ENCODE data around the gene MGAT2.

DNA sequence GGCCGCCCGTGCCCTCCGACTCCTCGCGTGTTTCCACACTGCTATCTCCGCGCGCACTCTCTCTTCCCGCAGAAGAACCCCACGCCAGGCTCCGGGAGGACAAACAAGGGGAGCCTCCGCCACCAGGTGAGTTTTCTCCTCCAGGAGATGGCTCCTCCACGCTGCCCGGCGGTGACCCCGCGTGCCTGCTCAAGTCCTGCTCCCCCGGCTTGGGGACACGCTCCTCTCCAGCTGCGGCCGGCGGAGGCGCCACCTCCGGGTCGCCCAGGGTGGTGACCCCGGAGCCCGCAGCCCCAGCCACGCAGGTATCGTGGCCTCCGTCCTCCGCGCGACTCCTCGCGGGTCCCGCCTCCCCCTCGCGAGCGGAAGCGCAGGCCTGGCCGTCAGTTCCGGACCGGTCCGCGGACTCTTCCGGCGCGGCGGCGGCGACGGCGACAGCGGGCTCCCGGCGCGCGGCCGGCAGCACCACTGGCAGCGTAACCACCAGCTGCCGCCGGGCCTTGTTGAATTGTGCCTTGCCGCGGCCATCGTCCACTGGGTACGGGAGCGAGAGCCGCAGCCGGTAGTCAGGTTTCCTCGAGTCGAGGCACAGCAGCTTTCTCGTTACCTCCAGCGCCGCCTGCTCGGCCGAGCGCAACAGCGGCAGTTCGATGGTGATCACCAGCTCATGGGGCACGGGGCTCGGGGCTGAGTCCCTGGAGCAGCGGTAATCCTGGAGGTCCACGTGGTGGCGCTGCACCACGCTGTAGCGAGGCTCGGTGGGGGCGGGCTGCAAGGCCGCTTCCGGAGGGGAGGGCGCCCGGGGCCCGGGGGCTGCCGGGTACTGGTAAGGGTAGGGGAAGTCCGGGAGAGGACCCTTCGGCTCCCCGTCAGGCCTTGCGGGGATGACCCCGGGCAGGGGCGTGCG, 13.3 kb downstream of the MGAT2 start:
- TF ChIP-seq LEF1 (IDR thresholded peaks at IDR 0.05) (no peak), JUN (IDR thresholded peaks at IDR 0.05; ENCODE audit: borderline replicate concordance, low read depth, low read length) (no peak), JUN (CRISPR knock-in tag; IDR thresholded peaks at IDR 0.05; ENCODE audit: borderline replicate concordance) (no peak; the same call in 1 of the 2 replicates), MEF2D (tag; conservative IDR thresholded peaks at IDR 0.05; ENCODE audit: low read depth) (no peak), STAT5B (CRISPR knock-in tag; IDR thresholded peaks at IDR 0.05) (no peak), SRSF1 (IDR thresholded peaks at IDR 0.05; ENCODE audit: low read depth, low read length) (no peak), POLR2AphosphoS5 (IDR thresholded peaks at IDR 0.05; ENCODE audit: control insufficient read depth, insufficient read depth, low read depth, low read length) (peak; percentile 31), SETDB1 (IDR thresholded peaks at IDR 0.05; ENCODE audit: low read length) (no peak), SIN3B (IDR thresholded peaks at IDR 0.05; ENCODE audit: low read depth) (peak; percentile 75)

All from K562 (cell line).